NCI-H748 treated with DMSO at 0.1 percent for 48 hours (cell line): ENCODE results near the gene SLITRK1.

ENCODE experiments used
- DNase-seq: peaks from one replicate; lab custom pipeline; 2025; lab: John Stamatoyannopoulos, UW

SLITRK1 gene, protein sequence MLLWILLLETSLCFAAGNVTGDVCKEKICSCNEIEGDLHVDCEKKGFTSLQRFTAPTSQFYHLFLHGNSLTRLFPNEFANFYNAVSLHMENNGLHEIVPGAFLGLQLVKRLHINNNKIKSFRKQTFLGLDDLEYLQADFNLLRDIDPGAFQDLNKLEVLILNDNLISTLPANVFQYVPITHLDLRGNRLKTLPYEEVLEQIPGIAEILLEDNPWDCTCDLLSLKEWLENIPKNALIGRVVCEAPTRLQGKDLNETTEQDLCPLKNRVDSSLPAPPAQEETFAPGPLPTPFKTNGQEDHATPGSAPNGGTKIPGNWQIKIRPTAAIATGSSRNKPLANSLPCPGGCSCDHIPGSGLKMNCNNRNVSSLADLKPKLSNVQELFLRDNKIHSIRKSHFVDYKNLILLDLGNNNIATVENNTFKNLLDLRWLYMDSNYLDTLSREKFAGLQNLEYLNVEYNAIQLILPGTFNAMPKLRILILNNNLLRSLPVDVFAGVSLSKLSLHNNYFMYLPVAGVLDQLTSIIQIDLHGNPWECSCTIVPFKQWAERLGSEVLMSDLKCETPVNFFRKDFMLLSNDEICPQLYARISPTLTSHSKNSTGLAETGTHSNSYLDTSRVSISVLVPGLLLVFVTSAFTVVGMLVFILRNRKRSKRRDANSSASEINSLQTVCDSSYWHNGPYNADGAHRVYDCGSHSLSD

GRCh38 chr13:83881917-83882605, at the start of gene SLITRK1:
Gene SLITRK1 (minus strand): TSS chr13:83882474. CDS start chr13:83881507, 967 bp downstream.
- peak; percentile 84 for DNase-seq

- no peak for DNase-seq
Observed at GRCh38 chr13:83929157-83929556, 46.9 kb upstream of the SLITRK1 start.

DNA sequence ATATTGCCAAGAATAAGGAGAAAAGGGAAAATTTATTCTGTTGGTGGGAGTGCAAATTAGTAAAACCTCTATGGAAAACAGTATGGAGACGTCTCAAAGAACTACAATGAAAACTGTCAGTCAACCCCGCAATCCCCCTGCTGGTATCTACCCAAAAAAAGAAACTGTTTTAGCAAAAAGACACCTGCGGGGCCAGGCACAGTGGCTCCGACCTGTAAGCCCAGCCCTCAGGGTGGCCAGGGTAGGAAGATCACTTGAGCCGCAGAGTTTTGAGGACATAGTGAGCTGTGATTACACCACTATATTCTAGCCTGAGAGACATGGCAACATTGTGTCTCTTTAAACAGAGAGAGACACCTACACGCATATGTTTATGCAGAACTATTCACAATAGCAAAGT, 37.5 kb upstream of the SLITRK1 start:
- DNase-seq = no peak

DNA sequence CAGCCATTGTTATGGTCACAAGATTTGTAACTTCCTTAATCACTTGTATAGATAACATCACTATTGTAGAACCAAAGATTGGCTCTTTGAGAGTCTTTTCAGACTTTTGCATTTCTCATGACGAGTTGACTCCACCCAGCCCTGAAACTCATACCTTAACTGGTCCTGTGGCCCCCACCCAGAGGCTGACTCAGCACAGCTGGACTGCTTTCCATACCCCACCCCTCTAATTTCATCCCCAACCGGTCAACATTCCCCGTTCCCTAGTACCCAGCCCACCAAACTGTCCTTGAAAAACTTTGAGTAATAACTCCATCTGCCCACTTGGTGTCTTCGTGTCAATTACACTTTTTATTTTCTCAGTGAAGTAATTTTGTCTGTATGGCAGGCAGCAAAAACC, 32.1 kb upstream of the SLITRK1 start:
- no peak for DNase-seq

DNA sequence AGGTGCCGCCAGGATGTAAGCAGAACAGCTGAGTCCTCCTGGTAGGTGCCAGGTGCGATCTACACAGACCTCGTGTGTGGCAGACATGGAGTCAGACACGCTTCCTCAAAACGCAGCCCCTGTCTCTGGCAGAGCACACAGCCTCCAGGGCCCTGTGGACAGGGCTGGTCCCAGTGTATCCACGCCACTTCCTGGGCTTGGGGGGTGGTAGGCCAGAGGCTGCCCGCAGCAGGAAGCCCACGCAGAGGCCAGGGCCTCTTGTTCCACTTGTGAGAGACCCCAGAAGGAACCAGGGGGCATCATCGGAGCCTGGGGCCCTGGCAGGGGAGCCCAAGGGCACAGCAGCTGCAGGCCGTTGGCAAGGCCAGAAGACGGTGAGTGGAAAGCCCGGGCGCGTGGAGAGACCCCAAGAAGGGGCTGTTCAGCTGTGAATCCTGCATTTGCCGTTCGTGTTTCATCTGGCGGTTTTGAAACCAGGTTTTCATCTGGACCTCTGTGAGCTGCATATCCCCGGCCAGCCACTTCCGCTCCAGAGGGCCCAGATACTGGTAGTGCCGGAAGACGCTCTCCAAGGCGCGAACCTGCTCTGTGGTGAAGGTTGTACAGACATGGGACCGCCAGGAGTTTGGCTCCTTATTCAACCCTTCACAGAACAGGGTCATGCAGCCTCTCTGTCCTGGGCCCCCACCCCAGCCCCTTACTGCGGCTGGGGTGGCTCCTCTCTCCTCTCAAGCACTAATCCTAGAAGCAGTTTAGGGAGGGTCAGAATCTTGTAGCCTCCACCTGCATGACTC, 25.1 kb upstream of the SLITRK1 start:
- no peak for DNase-seq

DNA sequence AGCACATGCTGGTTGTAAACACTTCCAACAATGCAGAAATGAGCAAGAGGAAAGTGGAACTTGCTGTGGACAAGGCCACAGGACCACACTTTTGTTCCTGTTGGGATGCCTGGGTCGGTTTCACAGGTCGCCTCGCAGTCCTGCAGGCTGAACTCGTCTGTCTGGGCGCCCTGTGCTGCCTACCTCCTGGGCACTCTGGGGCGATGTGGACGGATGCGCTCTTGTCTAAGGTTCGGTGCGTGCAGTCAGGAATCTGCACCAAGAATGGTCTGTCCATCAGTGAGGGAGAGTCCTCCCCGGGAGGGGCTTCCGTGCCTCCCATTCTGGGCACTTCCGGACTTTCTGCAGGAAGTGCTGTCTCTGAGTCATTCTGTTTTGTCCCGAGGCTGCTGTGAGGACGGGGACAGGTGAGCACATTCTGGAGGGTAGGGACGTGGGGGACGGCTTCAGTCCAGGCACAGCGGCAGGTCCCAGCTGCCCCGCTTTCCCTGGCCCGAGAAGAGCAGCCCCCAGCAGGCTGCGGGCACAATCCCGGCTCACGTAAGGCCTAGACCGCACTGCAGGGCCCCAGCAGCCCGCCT, 24.1 kb upstream of the SLITRK1 start:
- no peak for DNase-seq

GRCh38 chr13:83905641-83906040, 23.4 kb upstream of the SLITRK1 start:
- no peak for DNase-seq

- DNase-seq = no peak
Observed at GRCh38 chr13:83895994-83896580, 13.8 kb upstream of the SLITRK1 start.

- no peak for DNase-seq
Observed at GRCh38 chr13:83890358-83890757, 8.1 kb upstream of the SLITRK1 start.

- no peak for DNase-seq
Observed at GRCh38 chr13:83884141-83884540, 1.9 kb upstream of the SLITRK1 start.

- peak; percentile 62 for DNase-seq
Observed at GRCh38 chr13:83883061-83883523, 818 bp upstream of the SLITRK1 start.

GRCh38 chr13:83882606-83882959, 309 bp upstream of the SLITRK1 start:
- DNase-seq = peak; percentile 66

GRCh38 chr13:83881140-83881684, 1.1 kb downstream of the SLITRK1 start:
- peak; percentile 45 for DNase-seq

- DNase-seq = no peak
Observed at GRCh38 chr13:83880275-83881139, 1.8 kb downstream of the SLITRK1 start.

DNA sequence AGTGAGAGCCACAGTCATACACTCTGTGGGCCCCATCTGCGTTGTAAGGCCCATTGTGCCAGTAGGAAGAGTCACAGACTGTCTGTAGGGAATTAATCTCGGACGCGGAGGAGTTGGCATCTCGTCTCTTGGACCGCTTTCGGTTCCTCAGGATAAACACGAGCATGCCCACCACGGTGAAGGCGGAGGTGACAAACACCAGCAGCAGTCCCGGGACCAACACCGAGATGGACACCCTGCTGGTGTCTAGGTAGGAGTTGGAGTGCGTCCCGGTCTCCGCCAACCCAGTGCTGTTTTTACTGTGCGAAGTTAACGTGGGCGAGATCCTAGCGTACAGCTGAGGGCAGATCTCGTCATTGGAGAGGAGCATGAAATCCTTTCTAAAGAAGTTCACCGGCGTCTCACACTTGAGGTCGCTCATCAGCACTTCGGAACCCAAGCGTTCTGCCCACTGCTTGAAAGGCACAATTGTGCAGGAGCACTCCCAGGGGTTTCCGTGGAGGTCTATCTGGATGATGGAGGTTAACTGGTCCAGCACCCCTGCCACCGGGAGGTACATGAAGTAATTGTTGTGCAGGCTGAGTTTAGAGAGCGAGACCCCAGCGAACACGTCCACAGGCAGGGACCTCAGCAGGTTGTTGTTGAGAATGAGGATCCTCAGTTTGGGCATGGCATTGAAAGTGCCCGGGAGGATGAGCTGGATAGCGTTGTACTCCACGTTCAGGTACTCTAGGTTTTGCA, 2.7 kb downstream of the SLITRK1 start:
- DNase-seq = no peak

DNA sequence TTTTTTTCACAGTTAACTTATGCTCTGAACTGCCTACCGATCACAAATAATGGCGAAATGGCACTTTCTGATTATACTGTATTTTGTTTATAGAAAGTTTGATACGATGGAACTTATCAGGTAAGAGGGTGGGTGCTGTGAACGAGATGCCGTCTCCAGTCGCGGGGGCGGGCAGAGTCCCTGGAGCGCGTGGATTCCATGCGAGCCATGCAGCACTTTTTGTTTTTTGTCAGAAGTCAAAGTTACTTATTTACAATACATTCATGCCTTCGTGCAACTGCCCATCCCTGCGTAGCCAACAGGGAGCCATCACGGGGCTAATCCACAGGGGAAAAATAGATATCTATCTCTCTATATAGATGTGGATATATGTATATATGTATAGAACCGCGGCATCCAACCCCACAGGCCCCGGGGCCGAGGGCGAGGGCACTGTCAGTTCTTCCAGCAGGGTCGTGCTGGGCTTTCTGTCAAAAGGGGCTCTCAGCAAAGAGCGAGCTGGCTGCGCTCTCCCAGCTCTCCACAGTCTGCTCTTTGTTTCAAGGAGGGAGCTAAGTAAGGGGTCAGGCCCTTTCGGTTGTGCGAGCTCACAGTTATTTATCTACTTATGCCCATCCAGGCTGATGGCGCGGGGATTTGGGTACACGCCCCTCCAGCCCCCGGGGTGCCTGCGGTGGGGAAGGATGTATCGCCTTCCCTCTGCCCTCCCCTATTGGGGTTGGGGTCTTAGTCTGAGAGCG, 3.4 kb downstream of the SLITRK1 start:
- DNase-seq = no peak

DNA sequence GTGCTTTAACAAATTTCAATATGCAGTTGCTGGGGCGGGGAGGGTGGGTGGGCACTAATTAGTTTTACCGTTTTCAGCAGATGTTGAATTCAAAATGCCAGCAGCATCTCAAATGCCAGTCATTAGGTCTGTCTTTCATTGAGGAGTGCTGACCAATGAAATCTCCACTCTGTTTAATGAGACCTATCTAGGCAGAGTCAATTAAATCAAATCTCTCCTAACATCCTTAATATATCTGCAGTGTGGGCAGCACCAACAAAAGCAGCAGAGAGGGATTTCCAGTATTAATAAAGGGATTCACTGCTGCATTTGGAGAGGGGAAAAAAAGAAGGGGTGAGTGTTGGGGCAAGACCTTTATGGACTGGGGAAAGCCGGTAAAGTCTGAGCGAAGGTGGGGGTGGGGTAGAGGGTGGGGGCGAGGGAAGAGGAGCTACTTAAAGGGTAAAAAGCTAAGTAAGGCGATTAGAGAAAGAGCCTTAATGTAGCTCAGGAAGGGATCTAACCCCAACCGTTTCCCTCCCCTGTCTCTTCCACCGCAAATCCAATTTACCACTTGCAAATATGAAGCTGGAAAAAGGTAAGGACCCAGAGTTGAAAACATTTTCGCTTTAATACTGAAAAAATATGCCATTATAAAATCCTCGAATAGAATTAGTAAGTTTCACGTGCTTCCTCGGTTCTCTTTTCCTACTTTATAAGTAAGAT, 4.5 kb downstream of the SLITRK1 start:
- DNase-seq = no peak

- no peak for DNase-seq
Observed at GRCh38 chr13:83876546-83876945, 5.7 kb downstream of the SLITRK1 start.
